ENCODE measurements around the gene ZNF688.
A peak's percentile ranks its signal among the peaks of the same experiment; 100 is the strongest.
"Not testable (repeated sequence)": the region's sequence is repeated elsewhere in the genome, so short reads cannot be mapped to it uniquely, and the experiment has no call there.

The ZNF688 gene

GRCh38 chr16:30555315-30556124 lies 16.0 kb downstream of the ZNF688 start:
- DNase-seq: no peak

GRCh38 chr16:30554557-30555314 lies 16.8 kb downstream of the ZNF688 start:
- no peak for DNase-seq

DNA sequence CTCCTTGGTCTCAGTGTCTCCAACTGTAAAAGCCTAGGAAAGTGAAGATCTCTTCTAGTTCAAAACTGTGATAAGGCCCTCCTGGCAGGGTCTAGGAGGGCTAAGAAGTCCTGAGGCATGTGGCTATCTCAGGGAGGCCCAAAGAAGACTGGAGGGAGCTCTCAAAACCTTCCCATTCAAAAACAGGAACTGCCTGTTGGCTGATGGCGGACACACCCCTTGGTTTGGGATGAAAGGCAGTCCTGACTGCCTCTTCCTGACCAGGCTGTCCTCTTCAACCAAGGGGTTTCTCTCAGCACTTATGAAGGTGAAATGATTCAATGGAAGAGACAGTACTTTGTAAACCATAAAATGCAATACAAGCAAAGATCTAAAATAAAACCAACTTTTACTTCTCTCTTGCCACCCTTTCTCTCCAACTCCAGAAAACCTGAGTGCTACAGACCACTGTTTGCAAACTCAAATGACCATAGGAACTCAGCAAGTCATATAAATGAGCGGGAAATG lies 18.1 kb downstream of the ZNF688 start:
- DNase-seq: no peak

DNA sequence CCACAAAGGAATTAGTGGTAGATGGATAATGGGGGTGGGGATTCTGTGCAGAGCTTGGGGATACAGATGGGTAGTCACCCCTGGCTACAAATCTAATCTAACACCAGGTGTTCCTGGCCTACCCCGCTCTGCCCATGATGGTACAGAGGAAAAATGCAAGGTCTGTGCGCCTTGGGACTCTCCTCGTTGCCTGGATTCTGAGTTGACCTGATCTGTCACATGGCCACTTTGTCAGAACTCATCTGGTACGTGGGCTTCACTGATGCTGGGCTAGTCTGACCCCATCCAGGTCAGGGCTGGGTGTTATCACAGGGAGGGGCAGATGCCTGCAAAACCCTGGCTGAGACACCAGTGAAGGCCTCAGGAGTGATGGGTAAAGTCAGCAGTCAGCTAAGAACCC lies 18.6 kb downstream of the ZNF688 start:
- DNase-seq: no peak

- DNase-seq: peak; percentile 58 to 65
Measured at GRCh38 chr16:30551781-30552180, 19.7 kb downstream of the ZNF688 start.

GRCh38 chr16:30548416-30549253 lies 22.9 kb downstream of the ZNF688 start:
- DNase-seq: no peak

DNA sequence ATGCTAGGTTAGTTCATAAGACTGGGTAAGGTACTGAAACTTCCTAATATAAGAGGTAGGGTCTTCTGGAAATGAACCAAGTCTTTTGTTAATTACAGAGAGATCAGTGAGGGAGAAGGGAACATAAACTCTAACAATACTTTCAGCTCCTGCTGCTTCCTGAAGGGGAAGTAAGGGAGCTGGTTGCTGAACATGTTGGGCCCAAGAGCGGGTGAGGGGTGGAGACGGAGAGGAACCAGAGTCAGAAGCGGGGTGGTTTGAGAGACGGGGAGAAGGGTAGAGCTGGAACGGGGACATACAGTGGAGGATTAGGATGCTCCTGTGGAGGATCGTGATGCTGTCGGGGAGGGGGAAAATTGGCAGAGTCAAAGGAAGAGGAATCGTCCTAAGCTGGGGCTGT lies 25.4 kb downstream of the ZNF688 start:
- DNase-seq: no peak

DNA sequence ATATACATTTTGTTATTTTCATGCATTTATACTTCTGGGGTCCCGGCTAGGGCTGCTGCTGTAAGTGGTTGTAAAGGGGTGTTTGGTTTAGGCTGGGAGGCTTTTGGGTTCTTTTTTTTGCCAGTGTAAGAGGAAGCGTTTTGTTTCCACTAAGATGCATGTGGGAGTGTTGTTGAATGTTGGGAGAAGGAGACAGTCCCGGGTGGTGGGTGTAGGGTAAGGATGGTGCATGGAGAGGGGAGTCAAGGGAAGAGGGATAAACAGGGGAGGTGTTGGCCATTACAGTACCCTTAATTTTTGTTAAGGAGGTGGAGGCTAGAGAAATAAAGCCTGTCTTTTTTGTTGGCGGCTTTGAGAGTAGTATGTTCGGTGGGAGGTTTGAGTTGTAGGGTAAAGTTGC lies 28.4 kb downstream of the ZNF688 start:
- no peak for DNase-seq

- DNase-seq: no peak
Measured at GRCh38 chr16:30541502-30542329, 29.8 kb downstream of the ZNF688 start.

DNA sequence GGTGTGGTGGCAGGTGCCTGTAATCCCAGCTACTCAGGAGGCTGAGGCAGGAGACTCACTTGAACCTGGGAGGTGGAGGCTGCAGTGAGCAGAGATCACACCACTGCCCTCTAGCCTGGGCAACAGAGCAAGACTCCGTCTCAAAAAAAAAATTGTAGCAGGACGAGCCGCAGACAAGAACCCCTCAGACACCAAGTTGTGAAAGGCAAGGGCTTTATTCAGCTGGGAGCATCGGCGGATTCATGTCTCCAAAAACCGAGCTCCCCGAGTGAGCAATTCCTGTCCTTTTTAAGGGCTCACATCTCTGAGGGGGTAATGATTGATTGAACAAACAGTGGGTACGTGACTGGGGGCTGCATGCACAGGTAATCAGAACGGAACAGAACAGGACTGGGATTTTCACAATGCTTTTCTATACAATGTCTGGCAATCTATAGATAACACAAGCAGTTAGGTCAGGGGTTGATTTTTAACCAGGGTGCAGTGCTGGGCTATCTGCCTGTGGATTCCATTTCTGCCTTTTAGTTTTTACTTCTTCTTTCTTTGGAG lies 30.5 kb downstream of the ZNF688 start:
- not testable (repeated sequence) for DNase-seq

DNA sequence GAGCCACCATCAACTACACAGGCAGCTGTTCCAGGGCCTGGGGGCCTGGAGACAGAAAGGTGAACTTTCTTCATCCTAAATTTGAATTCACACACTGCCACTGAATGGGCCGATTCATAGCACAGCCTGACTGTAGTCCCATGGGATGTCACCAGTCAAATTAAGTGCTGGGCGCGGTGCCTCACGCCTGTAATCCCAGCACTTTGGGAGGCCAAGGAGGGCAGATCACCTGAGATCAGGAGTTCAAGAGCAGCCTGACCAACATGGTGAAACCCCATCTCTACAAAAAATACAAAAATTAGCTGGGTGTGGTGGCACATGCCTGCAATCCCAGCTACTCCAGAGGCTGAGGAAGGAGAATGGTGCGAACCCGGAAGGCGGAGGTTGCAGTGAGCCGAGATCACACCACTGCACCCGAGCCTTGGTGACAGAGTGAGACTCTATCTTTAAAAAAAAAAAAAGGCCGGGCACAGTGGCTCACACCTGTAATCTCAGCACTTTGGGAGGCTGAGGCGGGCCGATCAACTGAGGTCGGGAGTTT lies 31.5 kb downstream of the ZNF688 start:
- DNase-seq: not testable (repeated sequence)

DNA sequence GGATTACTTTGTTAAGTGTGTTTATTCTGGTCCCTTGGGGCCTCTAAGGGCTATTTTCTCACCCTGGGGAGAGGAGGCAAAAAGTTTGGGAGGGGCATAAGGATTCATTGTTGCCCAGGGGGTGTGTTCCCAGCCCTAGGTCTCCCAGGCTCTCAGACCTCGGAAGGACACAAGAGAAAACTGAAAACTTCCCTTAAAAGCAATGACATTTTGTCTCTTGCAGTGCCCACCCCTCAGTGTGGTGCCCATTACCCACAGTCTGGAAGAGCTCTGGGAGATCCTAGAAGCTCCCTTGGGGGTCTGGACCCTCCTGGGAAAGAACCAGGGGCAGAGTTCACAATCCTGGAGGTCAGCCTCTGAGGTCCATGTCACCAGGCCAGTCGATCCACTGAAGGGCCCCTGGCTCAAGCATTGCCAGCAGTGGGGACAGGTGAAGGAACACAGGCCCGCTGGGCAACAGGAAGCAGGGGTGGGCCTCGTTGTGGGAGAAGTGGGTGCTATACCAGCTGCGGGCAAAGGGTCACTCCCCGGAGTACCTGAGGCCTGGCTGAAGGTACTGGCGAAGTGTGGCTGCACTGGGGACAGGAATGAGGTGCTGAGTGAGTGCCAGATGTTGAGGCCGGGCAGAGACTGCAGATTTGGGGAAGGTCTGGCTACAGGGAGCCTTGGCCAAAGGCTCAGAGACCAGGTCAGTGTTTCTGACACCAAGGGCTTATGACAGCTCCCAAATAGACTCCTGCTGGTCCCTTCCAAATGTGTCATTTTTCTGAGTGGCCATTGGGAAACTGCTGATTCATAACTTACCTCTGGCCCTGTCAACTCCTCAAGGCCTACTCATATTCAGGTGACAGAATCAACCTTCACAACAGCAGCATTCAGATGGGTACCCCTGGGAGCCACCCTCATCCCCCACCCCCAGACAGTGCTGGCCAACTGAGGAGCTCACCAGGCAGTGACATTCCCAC lies 32.2 kb downstream of the ZNF688 start:
- DNase-seq: no peak

GRCh38 chr16:30536391-30537024 lies 35.0 kb downstream of the ZNF688 start:
- not testable (repeated sequence) for DNase-seq

DNA sequence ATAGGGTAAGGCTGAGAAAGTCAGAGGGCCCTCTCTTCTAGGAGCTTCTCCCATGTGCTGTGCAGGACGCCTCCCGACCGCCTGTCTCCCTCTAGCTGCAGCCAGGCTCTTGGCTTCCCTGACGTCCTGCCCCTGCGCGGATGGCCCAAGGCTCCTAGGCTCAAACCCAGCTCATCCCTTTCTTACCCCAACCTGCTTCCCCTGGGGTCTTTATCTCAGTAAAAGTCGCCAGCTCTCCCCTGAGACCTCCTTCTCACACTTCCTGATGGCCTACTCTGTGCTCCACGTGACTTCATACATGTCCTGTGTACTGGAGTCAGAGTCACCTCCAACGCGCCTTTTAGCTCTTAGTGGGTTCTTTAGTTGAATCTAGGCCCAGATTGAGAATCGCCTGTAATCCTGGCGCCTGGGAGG lies 35.7 kb downstream of the ZNF688 start:
- DNase-seq: peak; percentile 64 to 73

DNA sequence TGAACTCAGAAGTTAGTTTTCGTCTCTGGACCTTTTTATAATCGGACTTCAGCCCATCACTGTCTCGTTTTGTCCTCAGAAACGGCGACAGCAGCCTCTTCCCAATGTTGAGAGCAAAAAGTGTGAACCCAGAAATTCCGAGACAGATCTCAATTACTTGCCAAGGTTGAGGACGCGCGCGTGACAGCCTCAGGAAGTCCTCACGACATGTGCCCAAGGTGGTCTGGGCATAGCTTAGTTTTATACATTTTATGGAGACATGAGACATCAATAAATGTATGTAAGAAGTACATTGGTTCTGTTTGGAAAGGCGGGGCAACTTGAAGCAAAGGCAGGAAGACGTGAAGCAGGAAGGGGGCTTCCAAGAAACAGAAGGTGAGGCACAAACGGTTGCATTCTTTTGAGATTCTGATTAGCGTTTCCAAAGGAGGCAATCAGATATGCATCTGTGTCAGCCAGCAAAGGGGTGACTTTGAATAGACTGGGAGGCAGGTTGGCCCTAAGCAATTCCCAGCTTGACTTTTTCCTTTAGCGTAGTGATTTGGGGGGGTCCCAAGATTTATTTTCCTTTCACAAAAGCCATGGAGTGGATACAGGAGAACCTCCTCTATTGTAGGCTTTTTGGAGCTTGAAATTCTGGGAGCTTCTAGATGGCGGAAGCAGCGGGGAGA lies 36.3 kb downstream of the ZNF688 start:
- no peak for DNase-seq

- peak; percentile 92 to 94 for DNase-seq
Measured at GRCh38 chr16:30534368-30535105, 37.0 kb downstream of the ZNF688 start, which contains the start of gene ZNF747. TSS of gene ZNF747 (minus strand) at chr16:30534858. CDS start at chr16:30534679, 179 bp downstream.

- DNase-seq: no peak
Measured at GRCh38 chr16:30533748-30534367, 37.7 kb downstream of the ZNF688 start.

DNA sequence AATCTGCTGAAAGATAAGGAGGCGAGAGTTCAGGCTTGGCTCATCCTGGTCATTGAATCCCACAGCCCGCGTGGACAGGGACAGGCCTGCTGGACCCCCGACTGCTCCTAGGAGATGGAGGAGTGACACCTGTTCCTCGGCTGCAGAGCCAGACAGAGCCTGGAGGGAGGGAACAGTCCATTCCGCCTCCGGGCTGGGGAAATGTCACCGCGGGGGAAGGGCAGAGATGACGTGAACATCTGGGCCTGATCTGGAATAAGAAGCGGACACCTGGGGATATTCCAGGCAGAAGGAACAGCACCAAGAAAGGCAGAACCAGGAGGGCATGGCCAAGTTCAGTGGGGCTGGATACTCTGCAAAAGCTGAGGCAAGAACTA lies 38.4 kb downstream of the ZNF688 start:
- DNase-seq: no peak
